ENCODE results near the gene WDR36. TPM values are rescaled to one million over a fixed set of nuclear protein-coding genes. Genes with fewer than 3 reads are reported as not detected.

WDR36 gene
- total RNA-seq, 4 donors from 2014 or later, result 13.4 to 16.5 (median 14.7) TPM

GRCh38 chr5:111168608-111169007, 76.5 kb downstream of the WDR36 start:
- Histone ChIP-seq H3K36me3 (no peaks in the 10 kb centered on the region), H3K27me3 (no peaks in the 10 kb centered on the region), H3K27ac (no peak overlapping the region), H3K9me3 (no peaks in the 10 kb centered on the region), H3K4me3 (no peak overlapping the region), H3K4me1 (no peaks in the 10 kb centered on the region)
- DNase-seq, result no peak
- TF ChIP-seq POLR2A (IDR thresholded peaks at IDR 0.05), result no peak

- H3K27ac ChIP-seq, result no peak overlapping the region
- no peaks in the 10 kb centered on the region for H3K36me3 ChIP-seq
- TF ChIP-seq POLR2A (IDR thresholded peaks at IDR 0.05) (no peak), CTCF (IDR thresholded peaks at IDR 0.05) (no peak)
- no peaks in the 10 kb centered on the region for H3K9me3 ChIP-seq
- H3K4me1 ChIP-seq, result no peaks in the 10 kb centered on the region
- no peaks in the 10 kb centered on the region for H3K27me3 ChIP-seq
- no peak overlapping the region for H3K4me3 ChIP-seq
- DNase-seq, result no peak
Observed at GRCh38 chr5:111169269-111169668, 77.1 kb downstream of the WDR36 start.

GRCh38 chr5:111170279-111170678, 78.1 kb downstream of the WDR36 start:
- no peak for DNase-seq
- Histone ChIP-seq H3K9me3 (no peaks in the 10 kb centered on the region), H3K4me3 (no peak overlapping the region)

GRCh38 chr5:111172504-111172903, 80.4 kb downstream of the WDR36 start:
- H3K4me1 ChIP-seq, result no peaks in the 10 kb centered on the region
- TF ChIP-seq CTCF (IDR thresholded peaks at IDR 0.05) (no peak), POLR2A (IDR thresholded peaks at IDR 0.05) (no peak)
- no peaks in the 10 kb centered on the region for H3K36me3 ChIP-seq
- no peak overlapping the region for H3K4me3 ChIP-seq
- no peaks in the 10 kb centered on the region for H3K27me3 ChIP-seq
- no peak for DNase-seq
- no peak overlapping the region for H3K27ac ChIP-seq
- H3K9me3 ChIP-seq, result no peaks in the 10 kb centered on the region

More at GRCh38 chr5:111170279-111170678, 78.1 kb downstream of the WDR36 start:
- Histone ChIP-seq H3K27me3 (no peaks in the 10 kb centered on the region), H3K4me1 (no peaks in the 10 kb centered on the region), H3K27ac (no peak overlapping the region), H3K36me3 (no peaks in the 10 kb centered on the region)
- TF ChIP-seq POLR2A (IDR thresholded peaks at IDR 0.05) (no peak), CTCF (IDR thresholded peaks at IDR 0.05) (no peak)

- Histone ChIP-seq H3K4me3 (no peak overlapping the region), H3K36me3 (no peaks in the 10 kb centered on the region), H3K27ac (no peak overlapping the region), H3K9me3 (no peaks in the 10 kb centered on the region), H3K4me1 (no peaks in the 10 kb centered on the region), H3K27me3 (no peaks in the 10 kb centered on the region)
- TF ChIP-seq CTCF (IDR thresholded peaks at IDR 0.05) (no peak), POLR2A (IDR thresholded peaks at IDR 0.05) (no peak)
- no peak for DNase-seq
Observed at GRCh38 chr5:111173476-111173875, 81.3 kb downstream of the WDR36 start.

Other genes with a start within 250 kb of the WDR36 start
- under 1 TPM in 2 of 4 donors, not detected in 2; 0.35 to 0.40 TPM for gene TSLP, start 20.6 kb upstream of the WDR36 start, total RNA-seq
- gene CAMK4, start 132.0 kb downstream of the WDR36 start, total RNA-seq, result 10 to 100 TPM in 1 of 4 donors, 1 to 10 TPM in 3; 3.5 to 38.8 (median 6.2) TPM